Stomach (tissue), 9 donors: ENCODE data around the gene BABAM2. TPM values are rescaled to one million over a fixed set of nuclear protein-coding genes. Genes with fewer than 3 reads are reported as not detected.

Source experiments
- DNase-seq, 2 donors: peaks; one replicate each; pipeline versions ENCODE4 v3.0.0 to v3.0.0-alpha.2; 2013 to 2019
- H3K27ac ChIP-seq, 5 donors: fragments of 200-600 bp in 4 of 5; sonication (generic) in 4 of 5; one replicate each; pipeline ENCODE4 v1.5.1; 2013 to 2019; ENCODE audit warnings: mild to moderate bottlenecking in 1 of 5, moderate library complexity in 1 of 5
- H3K27me3 ChIP-seq, 3 donors: fragments of 200-600 bp; sonication (generic); one replicate each; pipeline ENCODE4 v1.5.1; 2017 to 2019; ENCODE audit warnings: mixed run types in 1 of 3
- H3K36me3 ChIP-seq, 4 donors: fragments of 200-600 bp; sonication (generic); 1 replicate in 3 of 4; 2 replicates in 1 of 4; pipeline ENCODE4 v1.5.1; 2016 to 2019
- H3K4me1 ChIP-seq, 4 donors: fragments of 200-600 bp; sonication (generic); one replicate each; pipeline ENCODE4 v1.5.1; 2016 to 2019
- H3K4me3 ChIP-seq, 4 donors: fragments of 200-600 bp; sonication (generic) in 3 of 4; one replicate each; pipeline ENCODE4 v1.5.1; 2016 to 2019; ENCODE audit warnings: mild to moderate bottlenecking in 1 of 4
- H3K9me3 ChIP-seq, 4 donors: fragments of 200-600 bp; sonication (generic); one replicate each; pipeline ENCODE4 v1.5.1; 2016 to 2019
- CTCF ChIP-seq, 7 experiments: fragments of 450-650 bp in 4 of 7; fragments of 200-600 bp in 3 of 7; sonication (generic) in 3 of 7; IDR thresholded peaks; one replicate each; pipeline ENCODE4 v1.5.1; 2016 to 2019; ENCODE audit warnings: antibody characterized with exemption in 7 of 7, control low read depth in 2 of 7, mild to moderate bottlenecking in 1 of 7
- EP300 ChIP-seq: sonication (generic); formaldehyde crosslinking; IDR thresholded peaks from one replicate; pipeline ENCODE4 v1.6.1; 2017; ENCODE audit warnings: antibody characterized with exemption
- POLR2A ChIP-seq, 4 donors: fragments of 450-650 bp; IDR thresholded peaks; one replicate each; pipeline ENCODE4 v1.6.1; 2016; ENCODE audit warnings: antibody characterized with exemption in 4 of 4, control low read depth in 2 of 4, mild to moderate bottlenecking in 1 of 4, moderate library complexity in 1 of 4
- POLR2AphosphoS5 ChIP-seq, 3 donors: sonication (generic); formaldehyde crosslinking; IDR thresholded peaks; one replicate each; pipeline ENCODE4 v1.6.1; 2016; ENCODE audit warnings: antibody characterized with exemption in 3 of 3
- WGBS, 5 donors: extraction: QIAGEN DNeasy Blood & Tissue Kit in 3 of 5; methylation state at CpG; one replicate each; pipeline versions ENCODE4 v1.1.5 to v1.1.7; 2013 to 2018; 5-methylcytosine and 5-hydroxymethylcytosine counted together
- intact Hi-C: fragments of 100-400 bp; cut with DNase I; formaldehyde crosslinking; loops from one replicate; pipeline ENCODE4 v1.15.1; 2023; ENCODE audit warnings: low total_unique reads
- polyA plus RNA-seq, 3 donors: library from polyadenylated mRNA; stranded (reverse); fragments of 200-250 nt; gene quantifications; one replicate each; pipeline ENCODE4 v1.2.3, GENCODE V29; 2013
- total RNA-seq, 5 donors: library from RNA; depleted of rRNA; stranded (reverse); fragments of >200 nt; gene quantifications; one replicate each; pipeline versions ENCODE4 v1.1.0 to v1.2.3, GENCODE V29; 2014 to 2016
- donor health status: healthy with polysubstance abuse.
- donor health status: Bipolar disorder and iron deficiency.
- donor health status: healthy.

BABAM2 gene
- total and polyA plus RNA-seq, 8 donors: 14.2 to 41.4 (median 22.8) TPM

- Histone ChIP-seq H3K9me3 (no peaks in the 10 kb centered on the region), H3K36me3 (no peaks in the 10 kb centered on the region), H3K4me3 (no peak overlapping the region), H3K27me3 (no peaks in the 10 kb centered on the region), H3K4me1 (peaks cover 47 to 74% (median 57%) of the 10 kb centered on the region in 4 donors), H3K27ac (peak overlapping the region; percentile 87 to 94 (median 89))
- 27 to 73% (median 51%) methylated on average over 9 of the region's 9 CpGs for WGBS, 5 donors
- intact Hi-C loops: no loop called here
- TF ChIP-seq POLR2AphosphoS5 (IDR thresholded peaks at IDR 0.05) (peak in 2 of 3 donors; percentile 86 to 93), CTCF (IDR thresholded peaks at IDR 0.05) (no peak), POLR2A (IDR thresholded peaks at IDR 0.05) (peak in 2 of 4 donors; percentile 23 to 34), EP300 (no peak)
- peak; percentile 88 to 94 for DNase-seq
These were observed 487.6 kb downstream of the BABAM2 start for GRCh38 chr2:28377984-28378678.

GRCh38 chr2:28378679-28379584 lies 488.4 kb downstream of the BABAM2 start:
- H3K4me1 ChIP-seq: peaks cover 47 to 77% (median 55%) of the 10 kb centered on the region in 4 donors
- H3K9me3 ChIP-seq: no peaks in the 10 kb centered on the region
- DNase-seq: no peak
- intact Hi-C loops: no loop called here
- H3K36me3 ChIP-seq: no peaks in the 10 kb centered on the region
- no peaks in the 10 kb centered on the region for H3K27me3 ChIP-seq
- no peak for TF ChIP-seq EP300
- no peak for TF ChIP-seq POLR2AphosphoS5 (IDR thresholded peaks at IDR 0.05)
- no peak for TF ChIP-seq POLR2A (IDR thresholded peaks at IDR 0.05)
- no peak for TF ChIP-seq CTCF (IDR thresholded peaks at IDR 0.05)
- peak overlapping the region; percentile 87 to 94 (median 89) for H3K27ac ChIP-seq
- 65 to 73% (median 68%) methylated on average over 15 to 16 of the region's 16 CpGs for WGBS, 5 donors
- no peak overlapping the region for H3K4me3 ChIP-seq

DNA sequence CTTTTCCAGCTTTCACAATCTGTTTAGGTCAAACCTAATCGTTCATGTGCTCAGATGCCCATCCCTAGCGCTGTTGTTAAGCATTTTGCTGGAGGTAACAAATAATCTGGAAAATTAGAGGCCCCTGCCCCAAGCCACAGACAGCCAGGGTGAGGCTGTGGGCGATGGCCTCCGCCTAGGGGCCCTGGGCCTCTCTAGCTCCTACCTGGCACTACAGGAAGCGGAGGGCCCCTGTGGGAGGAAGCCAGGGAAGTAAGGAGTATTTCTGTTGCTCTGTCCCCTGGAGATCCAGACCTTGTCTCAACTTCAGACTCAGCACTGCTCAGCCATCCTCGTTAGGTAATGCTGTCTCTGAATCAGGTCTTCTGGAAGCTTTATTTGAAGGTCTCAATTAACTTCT lies 489.7 kb downstream of the BABAM2 start:
- Histone ChIP-seq H3K27me3 (no peaks in the 10 kb centered on the region), H3K9me3 (no peaks in the 10 kb centered on the region), H3K27ac (peak overlapping the region; percentile 81 to 94 (median 87)), H3K4me3 (no peak overlapping the region), H3K4me1 (peaks cover 47 to 75% (median 52%) of the 10 kb centered on the region in 4 donors), H3K36me3 (no peaks in the 10 kb centered on the region)
- 78 to 83% (median 80%) methylated on average over 5 to 6 of the region's 6 CpGs for WGBS, 5 donors
- TF ChIP-seq CTCF (IDR thresholded peaks at IDR 0.05) (no peak), POLR2AphosphoS5 (IDR thresholded peaks at IDR 0.05) (no peak), POLR2A (IDR thresholded peaks at IDR 0.05) (no peak), EP300 (no peak)
- peak in 1 of 2 donors; percentile 25 for DNase-seq
- intact Hi-C loops: no loop called here
